SU-DHL-6 (cell line): ENCODE measurements around the gene MAP3K12.
A peak's percentile ranks its signal among the peaks of the same experiment; 100 is the strongest.

Source experiments
- H2AFZ ChIP-seq: fragments of 200-600 bp; sonication (generic); 2 replicates; pipeline ENCODE4 v1.6.1; 2014; ENCODE audit warnings: low read depth, mild to moderate bottlenecking, moderate library complexity, mixed read lengths, antibody characterized with exemption, low read length; ENCODE audit not compliant: severe bottlenecking
- H3F3A ChIP-seq: fragments of 200-600 bp; shearing (Covaris generic); 2 replicates; pipeline ENCODE4 v1.6.0; 2016; ENCODE audit warnings: antibody characterized with exemption, mild to moderate bottlenecking; ENCODE audit not compliant: insufficient read depth
- H3K27ac ChIP-seq: fragments of 200-600 bp; sonication (generic); 2 replicates; pipeline ENCODE4 v1.5.1; 2016; ENCODE audit warnings: low read depth, mild to moderate bottlenecking, low read length, moderate library complexity, mixed read lengths
- H3K27me3 ChIP-seq: fragments of 200-600 bp; sonication (generic), shearing (Covaris generic); 2 replicates; pipeline ENCODE4 v1.6.0; 2014; ENCODE audit warnings: mild to moderate bottlenecking, low read length
- H3K36me3 ChIP-seq: fragments of 200-600 bp; sonication (generic); 2 replicates; pipeline ENCODE4 v1.6.1; 2014; ENCODE audit warnings: mild to moderate bottlenecking, low read length, mixed read lengths
- H3K4me2 ChIP-seq: fragments of 300-600, 200-600 bp; shearing (Covaris generic), sonication (generic); 2 replicates; pipeline ENCODE4 v1.6.0; 2014; ENCODE audit warnings: low read length, low read depth, mild to moderate bottlenecking; ENCODE audit not compliant: poor library complexity, severe bottlenecking
- H3K4me3 ChIP-seq: fragments of 200-600 bp; sonication (generic); 2 replicates; pipeline ENCODE4 v1.5.1; 2014; ENCODE audit warnings: antibody characterized with exemption, low read length, mild to moderate bottlenecking, mixed read lengths; ENCODE audit not compliant: insufficient read depth, poor library complexity, severe bottlenecking
- H3K79me2 ChIP-seq: fragments of 200-600 bp; sonication (generic); 2 replicates; pipeline ENCODE4 v1.6.1; 2014; ENCODE audit warnings: mild to moderate bottlenecking, low read length, moderate library complexity; ENCODE audit not compliant: insufficient read depth
- H3K9ac ChIP-seq: fragments of 200-600 bp; sonication (generic); 2 replicates; pipeline ENCODE4 v1.7.0; 2014; ENCODE audit warnings: mild to moderate bottlenecking, low read length
- H3K9me2 ChIP-seq: fragments of 200-600 bp; sonication (generic); replicated peaks from 2 replicates; pipeline ENCODE4 v1.6.1; 2014; ENCODE audit warnings: low read length; ENCODE audit not compliant: insufficient read depth
- H3K9me3 ChIP-seq: fragments of 200-600 bp; sonication (generic); 2 replicates; pipeline ENCODE4 v1.6.1; 2014; ENCODE audit warnings: low read length, mixed read lengths; ENCODE audit not compliant: insufficient read depth
- H4K20me1 ChIP-seq: fragments of 200-600 bp; sonication (generic); 2 replicates; pipeline ENCODE4 v1.6.1; 2014; ENCODE audit warnings: low read depth, mild to moderate bottlenecking, antibody characterized with exemption, low read length, moderate library complexity, mixed read lengths
- CTCF ChIP-seq: fragments of 200-600 bp; sonication (generic); IDR thresholded peaks from one replicate; pipeline ENCODE4 v1.5.1; 2017; ENCODE audit warnings: antibody characterized with exemption, mild to moderate bottlenecking, low read length, moderate library complexity; ENCODE audit not compliant: insufficient read depth, poor library complexity, severe bottlenecking
- EZH2phosphoT487 ChIP-seq: fragments of 200-600 bp; sonication (generic), shearing (Covaris generic); conservative IDR thresholded peaks from 2 replicates; pipeline ENCODE4 v1.6.1; 2018; ENCODE audit warnings: mild to moderate bottlenecking, antibody characterized with exemption, low read length, moderate library complexity, mixed read lengths

The MAP3K12 gene

GRCh38 chr12:53492830-53493609 is 6.2 kb downstream of the MAP3K12 start:
- Histone ChIP-seq H3K36me3 (no peaks in the 10 kb centered on the region), H3K79me2 (no peaks in the 10 kb centered on the region), H3K27ac (no peak overlapping the region), H3K9ac (peak overlapping the region; percentile 59), H2AFZ (peak overlapping the region; percentile 45), H3K4me3 (peak overlapping the region; percentile 56), H3F3A (peaks cover 4% of the 10 kb centered on the region; the same call in 1 of the 2 replicates), H3K27me3 (no peaks in the 10 kb centered on the region), H3K9me2 (no peaks in the 10 kb centered on the region), H4K20me1 (no peaks in the 10 kb centered on the region), H3K4me2 (peak overlapping the region; percentile 69), H3K9me3 (no peaks in the 10 kb centered on the region)
- no peak for TF ChIP-seq EZH2phosphoT487
- no peak for TF ChIP-seq CTCF

GRCh38 chr12:53492188-53492587 is 7.1 kb downstream of the MAP3K12 start:
- Histone ChIP-seq H3K79me2 (no peaks in the 10 kb centered on the region), H3K9me2 (no peaks in the 10 kb centered on the region), H3K4me3 (no peak overlapping the region), H3K27me3 (no peaks in the 10 kb centered on the region), H3K9me3 (no peaks in the 10 kb centered on the region), H3K36me3 (no peaks in the 10 kb centered on the region), H3K27ac (no peak overlapping the region), H3K9ac (no peak overlapping the region), H4K20me1 (no peaks in the 10 kb centered on the region), H2AFZ (no peak overlapping the region), H3K4me2 (peak overlapping the region; percentile 69), H3F3A (peaks cover 4% of the 10 kb centered on the region; the same call in 1 of the 2 replicates)
- no peak for TF ChIP-seq EZH2phosphoT487
- no peak for TF ChIP-seq CTCF

- no peak overlapping the region for H2AFZ ChIP-seq
- H3K27ac ChIP-seq = no peak overlapping the region
- H3K4me2 ChIP-seq = no peak overlapping the region
- H3K9ac ChIP-seq = no peak overlapping the region
- no peaks in the 10 kb centered on the region for H4K20me1 ChIP-seq
- H3K9me2 ChIP-seq = no peaks in the 10 kb centered on the region
- TF ChIP-seq EZH2phosphoT487 (no peak), CTCF (no peak)
- H3K9me3 ChIP-seq = no peaks in the 10 kb centered on the region
- H3K27me3 ChIP-seq = no peaks in the 10 kb centered on the region
- no peaks in the 10 kb centered on the region for H3K79me2 ChIP-seq
- no peaks in the 10 kb centered on the region for H3K36me3 ChIP-seq
- H3F3A ChIP-seq = peaks cover 7% of the 10 kb centered on the region; the same call in 1 of the 2 replicates
- H3K4me3 ChIP-seq = no peak overlapping the region
Observed at GRCh38 chr12:53489242-53489864, 9.9 kb downstream of the MAP3K12 start.
